CD4-positive, CD25-positive, alpha-beta regulatory T cell (primary cell): Measurements from ENCODE around the gene OR6Y1. TPM values are rescaled to one million over a fixed set of nuclear protein-coding genes. Genes with fewer than 3 reads are reported as not detected.

Experiments used
- ATAC-seq, 2 donors: fragments of 150-1000 bp; cut with Tn5 transposase; one replicate each; pipeline ENCODE4 v1.10.0; 2021; ENCODE audit warnings: low read depth in 2 of 2, moderate number of reproducible peaks in 2 of 2, moderate library complexity in 1 of 2
- DNase-seq, 3 donors: peaks; one replicate each; pipeline versions ENCODE4 v3.0.0 to v3.0.0-alpha.2; 2012 to 2022; ENCODE audit warnings: mixed read lengths in 1 of 3
- H3K27ac ChIP-seq: one replicate; pipeline ENCODE4 v1.7.0; 2013; ENCODE audit warnings: mild to moderate bottlenecking, low read length; ENCODE audit not compliant: insufficient read depth, poor library complexity, severe bottlenecking
- H3K27me3 ChIP-seq: one replicate; pipeline ENCODE4 v1.7.0; 2013; ENCODE audit warnings: low read length; ENCODE audit not compliant: control insufficient read depth, insufficient read depth
- H3K36me3 ChIP-seq: one replicate; pipeline ENCODE4 v1.7.0; 2013; ENCODE audit warnings: mild to moderate bottlenecking, low read length, moderate library complexity; ENCODE audit not compliant: control insufficient read depth, insufficient read depth
- H3K4me1 ChIP-seq: 2 replicates; pipeline ENCODE4 v1.7.0; 2013; ENCODE audit warnings: mild to moderate bottlenecking, low read length; ENCODE audit not compliant: insufficient read depth, control insufficient read depth, poor library complexity, severe bottlenecking
- H3K4me3 ChIP-seq: one replicate; pipeline ENCODE4 v1.7.0; 2013; ENCODE audit warnings: low read depth, mild to moderate bottlenecking, low read length, moderate library complexity
- H3K9me3 ChIP-seq, 2 experiments: 1 replicate in 1 of 2; 2 replicates in 1 of 2; pipeline ENCODE4 v1.7.0; 2013; ENCODE audit warnings: low read length in 2 of 2, mild to moderate bottlenecking in 1 of 2, moderate library complexity in 1 of 2; ENCODE audit not compliant: control insufficient read depth in 2 of 2
- H3K27ac Mint-ChIP-seq, 3 donors: one replicate each; pipeline ENCODE4 v1.8.0; 2020 to 2022; ENCODE audit warnings: mild to moderate bottlenecking in 3 of 3, mixed read lengths in 3 of 3, moderate library complexity in 2 of 3
- H3K27me3 Mint-ChIP-seq: one replicate; pipeline ENCODE4 v1.8.0; 2022; ENCODE audit warnings: mild to moderate bottlenecking, mixed read lengths
- H3K36me3 Mint-ChIP-seq: one replicate; pipeline ENCODE4 v1.8.0; 2020; ENCODE audit warnings: mixed read lengths
- H3K4me1 Mint-ChIP-seq, 4 donors: one replicate each; pipeline ENCODE4 v1.8.0; 2020 to 2022; ENCODE audit warnings: mixed read lengths in 4 of 4, mild to moderate bottlenecking in 1 of 4
- H3K4me3 Mint-ChIP-seq, 4 donors: one replicate each; pipeline ENCODE4 v1.8.0; 2020 to 2022; ENCODE audit warnings: mild to moderate bottlenecking in 4 of 4, mixed read lengths in 4 of 4, moderate library complexity in 3 of 4
- H3K9me3 Mint-ChIP-seq, 7 donors: one replicate each; pipeline ENCODE4 v1.8.0; 2020 to 2022; ENCODE audit warnings: mixed read lengths in 7 of 7, mild to moderate bottlenecking in 3 of 7, moderate library complexity in 2 of 7
- polyA plus RNA-seq, 4 donors: library from polyadenylated mRNA; unstranded; fragments of 300-500 nt; fragmentation: Illumina TruSeq; gene quantifications; one replicate each; pipeline ENCODE4 v1.2.3, GENCODE V29; 2021
- total RNA-seq: library from RNA; stranded (reverse); gene quantifications from one replicate; pipeline ENCODE4 v1.2.3, GENCODE V29; 2022

OR6Y1 gene
- total and polyA plus RNA-seq, 5 donors from 2014 or later: not detected

- H3K4me1 Mint-ChIP-seq: no peaks in the 10 kb centered on the region
- Histone ChIP-seq H3K27me3 (peaks cover 8% of the 10 kb centered on the region), H3K36me3 (no peaks in the 10 kb centered on the region), H3K4me1 (no peaks in the 10 kb centered on the region), H3K27ac (no peak overlapping the region), H3K4me3 (no peak overlapping the region), H3K9me3 (no peaks in the 10 kb centered on the region)
- no peak for DNase-seq
- ATAC-seq: no peak
- peaks cover 0 to 5% (median 2%) of the 10 kb centered on the region in 7 donors for H3K9me3 Mint-ChIP-seq
- H3K27ac Mint-ChIP-seq: no peak overlapping the region
- H3K36me3 Mint-ChIP-seq: no peaks in the 10 kb centered on the region
- H3K4me3 Mint-ChIP-seq: no peak overlapping the region
- H3K27me3 Mint-ChIP-seq: peaks cover 12% of the 10 kb centered on the region
These were observed 10.4 kb upstream of the OR6Y1 start for GRCh38 chr1:158564608-158565007.

- DNase-seq (no peak), ATAC-seq (no peak)
- H3K27ac Mint-ChIP-seq: no peak overlapping the region
- no peaks in the 10 kb centered on the region for H3K36me3 ChIP-seq
- H3K4me1 Mint-ChIP-seq: no peaks in the 10 kb centered on the region
- H3K4me3 Mint-ChIP-seq: no peak overlapping the region
- peaks cover 12% of the 10 kb centered on the region for H3K27me3 Mint-ChIP-seq
- peaks cover 0 to 5% (median 2%) of the 10 kb centered on the region in 7 donors for H3K9me3 Mint-ChIP-seq
- no peak overlapping the region for H3K4me3 ChIP-seq
- peaks cover 9% of the 10 kb centered on the region for H3K27me3 ChIP-seq
- H3K4me1 ChIP-seq: no peaks in the 10 kb centered on the region
- H3K9me3 ChIP-seq: no peaks in the 10 kb centered on the region
- H3K27ac ChIP-seq: no peak overlapping the region
- H3K36me3 Mint-ChIP-seq: no peaks in the 10 kb centered on the region
These were observed 9.6 kb upstream of the OR6Y1 start for GRCh38 chr1:158563853-158564252.

- peaks cover 9% of the 10 kb centered on the region for H3K27me3 ChIP-seq
- H3K27me3 Mint-ChIP-seq: peaks cover 18% of the 10 kb centered on the region
- H3K4me3 Mint-ChIP-seq: no peak overlapping the region
- DNase-seq (no peak), ATAC-seq (no peak)
- H3K36me3 Mint-ChIP-seq: no peaks in the 10 kb centered on the region
- H3K36me3 ChIP-seq: no peaks in the 10 kb centered on the region
- H3K9me3 ChIP-seq: no peaks in the 10 kb centered on the region
- no peaks in the 10 kb centered on the region for H3K4me1 ChIP-seq
- H3K4me3 ChIP-seq: no peak overlapping the region
- no peak overlapping the region for H3K27ac Mint-ChIP-seq
- no peak overlapping the region for H3K27ac ChIP-seq
- H3K9me3 Mint-ChIP-seq: peaks cover 0 to 2% (median 0%) of the 10 kb centered on the region in 7 donors
- no peaks in the 10 kb centered on the region for H3K4me1 Mint-ChIP-seq
These were observed 5.5 kb upstream of the OR6Y1 start for GRCh38 chr1:158559696-158560095.

GRCh38 chr1:158552296-158552695 is 1.9 kb downstream of the OR6Y1 start:
- Mint-ChIP-seq H3K36me3 (no peaks in the 10 kb centered on the region), H3K4me1 (no peaks in the 10 kb centered on the region), H3K27ac (no peak overlapping the region), H3K4me3 (no peak overlapping the region), H3K9me3 (peaks cover 0 to 2% (median 0%) of the 10 kb centered on the region in 7 donors), H3K27me3 (peaks cover 17% of the 10 kb centered on the region)
- Histone ChIP-seq H3K27ac (no peak overlapping the region), H3K9me3 (no peaks in the 10 kb centered on the region), H3K4me3 (no peak overlapping the region), H3K36me3 (no peaks in the 10 kb centered on the region), H3K27me3 (peaks cover 6% of the 10 kb centered on the region), H3K4me1 (no peaks in the 10 kb centered on the region)
- DNase-seq (no peak), ATAC-seq (no peak)

GRCh38 chr1:158547533-158547932 is 6.7 kb downstream of the OR6Y1 start:
- Mint-ChIP-seq H3K4me1 (no peaks in the 10 kb centered on the region), H3K4me3 (no peak overlapping the region), H3K27ac (no peak overlapping the region), H3K9me3 (peaks cover 0 to 2% (median 0%) of the 10 kb centered on the region in 7 donors), H3K27me3 (peaks cover 6% of the 10 kb centered on the region), H3K36me3 (no peaks in the 10 kb centered on the region)
- DNase-seq (no peak), ATAC-seq (no peak)
- no peaks in the 10 kb centered on the region for H3K9me3 ChIP-seq
- no peaks in the 10 kb centered on the region for H3K4me1 ChIP-seq
- no peaks in the 10 kb centered on the region for H3K36me3 ChIP-seq
- H3K27me3 ChIP-seq: peaks cover 10% of the 10 kb centered on the region
- no peak overlapping the region for H3K4me3 ChIP-seq
- H3K27ac ChIP-seq: no peak overlapping the region

GRCh38 chr1:158537609-158538008 is 16.6 kb downstream of the OR6Y1 start:
- Mint-ChIP-seq H3K27ac (peak overlapping the region in 1 of 3 donors; percentile 7), H3K36me3 (no peaks in the 10 kb centered on the region)

GRCh38 chr1:158534496-158534895 is 19.7 kb downstream of the OR6Y1 start:
- ATAC-seq: no peak
- Histone ChIP-seq H3K4me1 (no peaks in the 10 kb centered on the region), H3K27ac (no peak overlapping the region), H3K36me3 (no peaks in the 10 kb centered on the region), H3K9me3 (no peaks in the 10 kb centered on the region), H3K4me3 (no peak overlapping the region), H3K27me3 (peaks cover 7% of the 10 kb centered on the region)
- no peak overlapping the region for H3K4me3 Mint-ChIP-seq
- peaks cover 0 to 1% (median 0%) of the 10 kb centered on the region in 7 donors for H3K9me3 Mint-ChIP-seq
- DNase-seq: no peak
- H3K27me3 Mint-ChIP-seq: peaks cover 4% of the 10 kb centered on the region
- H3K4me1 Mint-ChIP-seq: no peaks in the 10 kb centered on the region
- no peak overlapping the region for H3K27ac Mint-ChIP-seq
- no peaks in the 10 kb centered on the region for H3K36me3 Mint-ChIP-seq

More at GRCh38 chr1:158537609-158538008, 16.6 kb downstream of the OR6Y1 start:
- Mint-ChIP-seq H3K4me3 (no peak overlapping the region), H3K27me3 (peaks cover 10% of the 10 kb centered on the region), H3K9me3 (no peaks in the 10 kb centered on the region), H3K4me1 (no peaks in the 10 kb centered on the region)
- Histone ChIP-seq H3K36me3 (no peaks in the 10 kb centered on the region), H3K4me1 (no peaks in the 10 kb centered on the region), H3K27ac (no peak overlapping the region), H3K9me3 (no peaks in the 10 kb centered on the region), H3K27me3 (peaks cover 4% of the 10 kb centered on the region), H3K4me3 (no peak overlapping the region)
- DNase-seq (no peak), ATAC-seq (no peak)

- Mint-ChIP-seq H3K27me3 (peaks cover 17% of the 10 kb centered on the region), H3K27ac (no peak overlapping the region), H3K36me3 (no peaks in the 10 kb centered on the region)
These were observed 26.9 kb downstream of the OR6Y1 start for GRCh38 chr1:158527190-158527815.

More at GRCh38 chr1:158527190-158527815, 26.9 kb downstream of the OR6Y1 start:
- Mint-ChIP-seq H3K4me3 (no peak overlapping the region), H3K4me1 (no peaks in the 10 kb centered on the region), H3K9me3 (peaks cover 0 to 18% (median 1%) of the 10 kb centered on the region in 7 donors)
- Histone ChIP-seq H3K9me3 (peaks cover 0 to 7% of the 10 kb centered on the region in 2 experiments), H3K4me1 (no peaks in the 10 kb centered on the region), H3K4me3 (no peak overlapping the region), H3K36me3 (no peaks in the 10 kb centered on the region), H3K27me3 (peaks cover 7% of the 10 kb centered on the region), H3K27ac (no peak overlapping the region)
- DNase-seq: peak in 2 of 3 donors; percentile 12 to 36
- ATAC-seq: no peak
